K562 (cell line): ENCODE measurements around the gene FBRS. TPM values are rescaled to one million over a fixed set of nuclear protein-coding genes. Genes with fewer than 3 reads are reported as not detected.
A peak's percentile ranks its signal among the peaks of the same experiment; 100 is the strongest.

Experiments
- EHMT2 ChIP-seq: fragments of 450-650 bp; IDR thresholded peaks from 2 replicates; pipeline ENCODE4 v1.6.1; 2018; ENCODE audit warnings: antibody characterized with exemption
- NCOA2 ChIP-seq, 2 experiments: fragments of 450-650 bp; IDR thresholded peaks; 2 replicates each; pipeline ENCODE4 v1.6.1; 2018; ENCODE audit warnings: mild to moderate bottlenecking in 2 of 2, moderate library complexity in 1 of 2; ENCODE audit not compliant: partially characterized antibody in 2 of 2
- polyA plus RNA-seq, 8 experiments: library from polyadenylated mRNA; depleted of rRNA in 4 of 8; stranded (reverse) in 5 of 8; unstranded in 3 of 8; fragments of >200 nt; fragmentation: Nextera tagmentation in 2 of 8; fragmentation: Illumina TruSeq in 1 of 8; extraction: Ambion mirVana in 2 of 8; extraction: Trizol in 1 of 8; gene quantifications; 2 replicates each; pipeline versions ENCODE4 v1.2.1 to v1.2.3, GENCODE V29; 2011 to 2014; ENCODE audit warnings: inconsistent platforms in 1 of 8, missing spikeins in 1 of 8
- total RNA-seq, 7 experiments: library from RNA; depleted of rRNA in 6 of 7; stranded (reverse); fragments of >200 nt in 6 of 7; fragmentation: Illumina TruSeq in 2 of 7; extraction: Trizol in 2 of 7; gene quantifications; 2 replicates each; pipeline versions ENCODE4 v1.2.1 to v1.2.3, GENCODE V29; 2011 to 2021; ENCODE audit warnings: low replicate concordance in 1 of 7
- TF ChIP-seq, protein P1 (sequence below): sonication (generic); formaldehyde crosslinking; IDR thresholded peaks from 2 replicates; pipeline ENCODE4 v1.8.0; 2022; ENCODE audit warnings: mild to moderate bottlenecking, missing genetic modification reagents, borderline replicate concordance
- TF ChIP-seq, protein P2 (sequence below): fragments of 200-600 bp; sonication (generic); IDR thresholded peaks from one replicate; pipeline ENCODE4 v1.6.1; 2012; ENCODE audit warnings: mild to moderate bottlenecking, low read depth, low read length, inconsistent platforms

The FBRS gene
- total and polyA plus RNA-seq, 9 of the 15 experiments (the other 6 are each of a cell fraction or from before 2014, with no cell fraction given): 0.32 to 59.5 (median 13.1) TPM

- TF ChIP-seq NCOA2 (IDR thresholded peaks at IDR 0.05; ENCODE audit: partially characterized antibody in 2 of 2): no peak
- TF ChIP-seq, protein P1, sequence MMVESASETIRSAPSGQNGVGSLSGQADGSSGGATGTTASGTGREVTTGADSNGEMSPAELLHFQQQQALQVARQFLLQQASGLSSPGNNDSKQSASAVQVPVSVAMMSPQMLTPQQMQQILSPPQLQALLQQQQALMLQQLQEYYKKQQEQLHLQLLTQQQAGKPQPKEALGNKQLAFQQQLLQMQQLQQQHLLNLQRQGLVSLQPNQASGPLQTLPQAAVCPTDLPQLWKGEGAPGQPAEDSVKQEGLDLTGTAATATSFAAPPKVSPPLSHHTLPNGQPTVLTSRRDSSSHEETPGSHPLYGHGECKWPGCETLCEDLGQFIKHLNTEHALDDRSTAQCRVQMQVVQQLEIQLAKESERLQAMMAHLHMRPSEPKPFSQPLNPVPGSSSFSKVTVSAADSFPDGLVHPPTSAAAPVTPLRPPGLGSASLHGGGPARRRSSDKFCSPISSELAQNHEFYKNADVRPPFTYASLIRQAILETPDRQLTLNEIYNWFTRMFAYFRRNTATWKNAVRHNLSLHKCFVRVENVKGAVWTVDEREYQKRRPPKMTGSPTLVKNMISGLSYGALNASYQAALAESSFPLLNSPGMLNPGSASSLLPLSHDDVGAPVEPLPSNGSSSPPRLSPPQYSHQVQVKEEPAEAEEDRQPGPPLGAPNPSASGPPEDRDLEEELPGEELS (CRISPR knock-in tag): peak; percentile 35; the same call in 1 of the 2 replicates
- TF ChIP-seq, protein P2, sequence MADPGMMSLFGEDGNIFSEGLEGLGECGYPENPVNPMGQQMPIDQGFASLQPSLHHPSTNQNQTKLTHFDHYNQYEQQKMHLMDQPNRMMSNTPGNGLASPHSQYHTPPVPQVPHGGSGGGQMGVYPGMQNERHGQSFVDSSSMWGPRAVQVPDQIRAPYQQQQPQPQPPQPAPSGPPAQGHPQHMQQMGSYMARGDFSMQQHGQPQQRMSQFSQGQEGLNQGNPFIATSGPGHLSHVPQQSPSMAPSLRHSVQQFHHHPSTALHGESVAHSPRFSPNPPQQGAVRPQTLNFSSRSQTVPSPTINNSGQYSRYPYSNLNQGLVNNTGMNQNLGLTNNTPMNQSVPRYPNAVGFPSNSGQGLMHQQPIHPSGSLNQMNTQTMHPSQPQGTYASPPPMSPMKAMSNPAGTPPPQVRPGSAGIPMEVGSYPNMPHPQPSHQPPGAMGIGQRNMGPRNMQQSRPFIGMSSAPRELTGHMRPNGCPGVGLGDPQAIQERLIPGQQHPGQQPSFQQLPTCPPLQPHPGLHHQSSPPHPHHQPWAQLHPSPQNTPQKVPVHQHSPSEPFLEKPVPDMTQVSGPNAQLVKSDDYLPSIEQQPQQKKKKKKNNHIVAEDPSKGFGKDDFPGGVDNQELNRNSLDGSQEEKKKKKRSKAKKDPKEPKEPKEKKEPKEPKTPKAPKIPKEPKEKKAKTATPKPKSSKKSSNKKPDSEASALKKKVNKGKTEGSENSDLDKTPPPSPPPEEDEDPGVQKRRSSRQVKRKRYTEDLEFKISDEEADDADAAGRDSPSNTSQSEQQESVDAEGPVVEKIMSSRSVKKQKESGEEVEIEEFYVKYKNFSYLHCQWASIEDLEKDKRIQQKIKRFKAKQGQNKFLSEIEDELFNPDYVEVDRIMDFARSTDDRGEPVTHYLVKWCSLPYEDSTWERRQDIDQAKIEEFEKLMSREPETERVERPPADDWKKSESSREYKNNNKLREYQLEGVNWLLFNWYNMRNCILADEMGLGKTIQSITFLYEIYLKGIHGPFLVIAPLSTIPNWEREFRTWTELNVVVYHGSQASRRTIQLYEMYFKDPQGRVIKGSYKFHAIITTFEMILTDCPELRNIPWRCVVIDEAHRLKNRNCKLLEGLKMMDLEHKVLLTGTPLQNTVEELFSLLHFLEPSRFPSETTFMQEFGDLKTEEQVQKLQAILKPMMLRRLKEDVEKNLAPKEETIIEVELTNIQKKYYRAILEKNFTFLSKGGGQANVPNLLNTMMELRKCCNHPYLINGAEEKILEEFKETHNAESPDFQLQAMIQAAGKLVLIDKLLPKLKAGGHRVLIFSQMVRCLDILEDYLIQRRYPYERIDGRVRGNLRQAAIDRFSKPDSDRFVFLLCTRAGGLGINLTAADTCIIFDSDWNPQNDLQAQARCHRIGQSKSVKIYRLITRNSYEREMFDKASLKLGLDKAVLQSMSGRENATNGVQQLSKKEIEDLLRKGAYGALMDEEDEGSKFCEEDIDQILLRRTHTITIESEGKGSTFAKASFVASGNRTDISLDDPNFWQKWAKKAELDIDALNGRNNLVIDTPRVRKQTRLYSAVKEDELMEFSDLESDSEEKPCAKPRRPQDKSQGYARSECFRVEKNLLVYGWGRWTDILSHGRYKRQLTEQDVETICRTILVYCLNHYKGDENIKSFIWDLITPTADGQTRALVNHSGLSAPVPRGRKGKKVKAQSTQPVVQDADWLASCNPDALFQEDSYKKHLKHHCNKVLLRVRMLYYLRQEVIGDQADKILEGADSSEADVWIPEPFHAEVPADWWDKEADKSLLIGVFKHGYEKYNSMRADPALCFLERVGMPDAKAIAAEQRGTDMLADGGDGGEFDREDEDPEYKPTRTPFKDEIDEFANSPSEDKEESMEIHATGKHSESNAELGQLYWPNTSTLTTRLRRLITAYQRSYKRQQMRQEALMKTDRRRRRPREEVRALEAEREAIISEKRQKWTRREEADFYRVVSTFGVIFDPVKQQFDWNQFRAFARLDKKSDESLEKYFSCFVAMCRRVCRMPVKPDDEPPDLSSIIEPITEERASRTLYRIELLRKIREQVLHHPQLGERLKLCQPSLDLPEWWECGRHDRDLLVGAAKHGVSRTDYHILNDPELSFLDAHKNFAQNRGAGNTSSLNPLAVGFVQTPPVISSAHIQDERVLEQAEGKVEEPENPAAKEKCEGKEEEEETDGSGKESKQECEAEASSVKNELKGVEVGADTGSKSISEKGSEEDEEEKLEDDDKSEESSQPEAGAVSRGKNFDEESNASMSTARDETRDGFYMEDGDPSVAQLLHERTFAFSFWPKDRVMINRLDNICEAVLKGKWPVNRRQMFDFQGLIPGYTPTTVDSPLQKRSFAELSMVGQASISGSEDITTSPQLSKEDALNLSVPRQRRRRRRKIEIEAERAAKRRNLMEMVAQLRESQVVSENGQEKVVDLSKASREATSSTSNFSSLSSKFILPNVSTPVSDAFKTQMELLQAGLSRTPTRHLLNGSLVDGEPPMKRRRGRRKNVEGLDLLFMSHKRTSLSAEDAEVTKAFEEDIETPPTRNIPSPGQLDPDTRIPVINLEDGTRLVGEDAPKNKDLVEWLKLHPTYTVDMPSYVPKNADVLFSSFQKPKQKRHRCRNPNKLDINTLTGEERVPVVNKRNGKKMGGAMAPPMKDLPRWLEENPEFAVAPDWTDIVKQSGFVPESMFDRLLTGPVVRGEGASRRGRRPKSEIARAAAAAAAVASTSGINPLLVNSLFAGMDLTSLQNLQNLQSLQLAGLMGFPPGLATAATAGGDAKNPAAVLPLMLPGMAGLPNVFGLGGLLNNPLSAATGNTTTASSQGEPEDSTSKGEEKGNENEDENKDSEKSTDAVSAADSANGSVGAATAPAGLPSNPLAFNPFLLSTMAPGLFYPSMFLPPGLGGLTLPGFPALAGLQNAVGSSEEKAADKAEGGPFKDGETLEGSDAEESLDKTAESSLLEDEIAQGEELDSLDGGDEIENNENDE: no peak
- TF ChIP-seq EHMT2: no peak
Measured at GRCh38 chr16:30609926-30610839, 48.0 kb upstream of the FBRS start, which contains the start of gene ZNF689 (continued).
